ENCODE measurements around the gene MLC1. TPM values are rescaled to one million over a fixed set of nuclear protein-coding genes. Genes with fewer than 3 reads are reported as not detected.
A peak's percentile ranks its signal among the peaks of the same experiment; 100 is the strongest.

Gene MLC1
- total RNA-seq: 0.46 TPM
- long read RNA-seq: 0 reads

DNA sequence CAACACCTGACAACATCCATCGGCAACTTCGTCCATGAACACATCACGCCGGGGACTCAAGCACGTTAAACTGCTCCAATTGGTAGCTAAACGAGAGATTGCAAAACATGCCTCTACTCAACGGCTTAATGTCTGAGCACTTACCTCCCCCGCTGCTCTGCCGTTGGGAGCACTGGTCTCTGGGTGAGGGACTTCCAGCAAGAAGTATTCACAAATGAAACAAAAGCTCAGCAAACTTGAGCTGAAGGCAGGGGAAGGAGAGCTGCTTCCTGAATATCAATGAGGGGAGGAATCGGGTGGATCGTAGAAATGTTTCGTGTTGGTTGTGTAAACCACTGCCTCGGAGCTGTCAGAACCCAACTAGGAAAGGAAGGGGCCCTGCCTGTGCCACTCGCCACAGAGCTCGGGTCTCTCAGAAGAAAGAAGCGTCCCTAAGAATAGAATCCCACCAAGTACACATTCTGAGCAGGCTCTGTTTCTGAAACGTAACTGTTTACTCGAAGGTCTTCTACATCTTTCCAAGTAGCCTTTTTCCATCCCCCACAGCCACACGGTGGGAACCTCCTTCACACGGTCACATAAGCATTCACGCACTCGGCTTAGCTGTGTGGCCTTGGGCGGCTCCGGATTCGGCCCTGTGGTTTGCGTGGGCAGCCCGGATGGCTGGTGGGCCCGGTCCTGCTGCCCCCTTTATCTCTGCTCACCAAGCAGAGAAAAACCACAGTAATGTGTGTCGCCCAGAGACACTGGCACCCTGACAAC lies at the start of gene MLC1:
MLC1 (minus strand) TSS at position 216 of the 762 bp plus-strand sequence. CDS start 524 bp downstream, outside the sequence.
- DNase-seq (peak; percentile 31), ATAC-seq (ENCODE audit: poor library complexity) (no peak)
- intact Hi-C loops (cut with DNase I): no loop called here

DNA sequence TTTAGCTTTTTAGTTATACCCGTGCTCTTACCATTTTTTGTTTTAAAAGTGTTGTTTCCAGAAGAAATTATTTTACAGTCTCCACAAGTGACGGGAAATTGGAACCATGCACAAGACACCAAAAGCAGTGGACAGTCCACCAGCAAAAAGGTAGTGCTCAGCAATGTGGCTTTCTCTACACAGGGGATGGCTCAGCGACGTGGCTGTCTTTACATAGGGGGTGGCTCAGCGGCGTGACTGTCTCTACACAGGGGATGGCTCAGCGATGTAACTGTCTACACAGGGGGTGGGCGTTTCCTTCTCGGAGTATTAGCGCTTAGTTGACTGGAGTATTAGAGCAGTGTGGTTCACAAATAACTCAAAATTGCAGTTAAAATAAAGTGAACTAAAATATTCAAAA lies 49.3 kb upstream of the MLC1 start:
- ATAC-seq (ENCODE audit: poor library complexity) (no peak), DNase-seq (no peak)
- intact Hi-C loops (cut with DNase I): no loop called here

DNA sequence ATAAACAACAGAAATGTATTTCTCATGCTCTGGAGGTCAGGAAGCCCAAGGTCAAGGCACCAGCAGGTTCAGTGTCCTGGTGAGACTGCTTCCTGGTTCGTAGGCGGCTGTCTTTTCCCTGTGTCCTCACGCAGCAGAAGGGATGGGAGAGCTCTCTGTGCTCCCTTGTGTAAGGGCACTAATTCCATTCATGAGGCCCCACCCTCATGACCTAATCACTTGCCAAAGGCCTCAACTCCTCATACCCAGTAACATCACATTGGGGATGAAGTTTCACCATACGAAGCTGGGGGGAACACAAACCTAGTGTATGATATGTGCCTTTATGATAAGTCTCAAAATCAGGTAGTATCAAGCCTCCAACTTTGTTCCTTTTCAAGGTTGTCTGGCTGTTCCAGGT lies 46.7 kb upstream of the MLC1 start:
- DNase-seq: no peak
- ATAC-seq (ENCODE audit: poor library complexity): no peak
- intact Hi-C loops (cut with DNase I): no loop called here

DNA sequence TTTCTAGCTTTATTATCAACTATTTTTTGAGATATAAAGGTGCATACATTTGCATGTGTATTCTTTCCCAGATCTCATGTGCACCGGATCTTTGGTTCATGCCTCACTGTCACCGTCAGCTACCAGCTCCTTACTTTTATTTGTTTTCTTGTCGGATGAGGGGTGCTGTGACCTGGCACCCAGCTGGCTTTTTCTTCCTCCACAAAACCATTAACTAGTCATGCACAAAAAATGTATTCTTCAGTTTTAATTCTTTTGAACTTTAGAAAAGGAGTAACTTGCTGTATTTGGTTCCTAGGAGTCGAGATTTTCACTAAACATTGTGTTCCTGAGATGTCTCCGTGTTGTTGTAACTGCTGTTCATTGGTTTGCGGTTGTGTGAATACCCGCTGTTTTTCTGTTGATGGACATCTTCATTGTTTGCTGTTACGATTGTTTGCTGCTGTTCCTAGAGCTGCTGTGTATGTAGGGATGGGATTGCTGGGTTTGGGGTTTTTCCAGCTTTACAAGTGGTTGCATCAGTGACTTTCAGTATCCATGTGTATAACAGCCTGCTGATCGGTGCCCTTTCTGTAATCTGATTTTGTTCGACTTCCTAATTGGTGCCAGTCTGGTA lies 44.0 kb upstream of the MLC1 start:
- DNase-seq: no peak
- intact Hi-C loops (cut with DNase I): no loop called here
- no peak for ATAC-seq (ENCODE audit: poor library complexity)

DNA sequence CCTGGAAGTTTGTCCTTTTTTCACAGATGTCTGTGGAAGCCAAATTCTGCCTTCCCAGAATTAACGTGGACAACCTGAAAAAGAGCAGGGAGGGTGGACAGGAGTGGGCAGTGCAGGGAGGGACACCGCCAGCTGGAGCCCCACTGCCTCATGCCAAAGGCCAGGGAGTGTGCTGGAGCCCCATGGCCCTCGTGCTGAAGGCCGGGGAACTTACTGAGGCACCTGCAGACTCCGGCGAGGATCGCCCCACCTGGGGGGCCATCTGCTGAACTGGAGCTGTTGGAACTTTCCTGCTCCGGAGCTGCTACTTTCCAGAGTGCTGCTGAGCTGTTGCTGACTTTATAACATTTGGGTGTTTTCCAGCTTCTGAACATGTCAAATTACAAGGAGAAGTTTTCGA lies 39.8 kb upstream of the MLC1 start:
- ATAC-seq (ENCODE audit: poor library complexity) (no peak), DNase-seq (no peak)
- intact Hi-C loops (cut with DNase I): no loop called here

DNA sequence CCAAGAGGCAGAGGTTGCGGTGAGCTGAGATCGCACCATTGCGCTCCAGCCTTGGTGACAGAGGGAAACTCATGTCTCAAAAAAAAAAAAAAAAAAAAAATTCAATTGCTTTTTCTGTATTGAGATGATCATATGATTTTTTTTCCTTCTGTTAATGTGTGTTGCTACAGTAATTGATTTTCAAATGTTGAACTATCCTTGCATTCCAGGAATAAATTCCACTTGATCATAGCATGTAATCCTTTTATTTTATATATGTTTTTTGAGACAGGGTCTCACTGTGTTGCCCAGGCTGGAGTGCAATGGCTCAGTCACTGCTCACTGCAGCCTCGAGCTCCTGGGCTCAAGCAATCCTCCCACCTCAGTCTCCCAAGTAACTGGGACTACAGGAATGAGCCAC lies 37.9 kb upstream of the MLC1 start:
- DNase-seq (no peak), ATAC-seq (ENCODE audit: poor library complexity) (no peak)
- intact Hi-C loops (cut with DNase I): no loop called here

DNA sequence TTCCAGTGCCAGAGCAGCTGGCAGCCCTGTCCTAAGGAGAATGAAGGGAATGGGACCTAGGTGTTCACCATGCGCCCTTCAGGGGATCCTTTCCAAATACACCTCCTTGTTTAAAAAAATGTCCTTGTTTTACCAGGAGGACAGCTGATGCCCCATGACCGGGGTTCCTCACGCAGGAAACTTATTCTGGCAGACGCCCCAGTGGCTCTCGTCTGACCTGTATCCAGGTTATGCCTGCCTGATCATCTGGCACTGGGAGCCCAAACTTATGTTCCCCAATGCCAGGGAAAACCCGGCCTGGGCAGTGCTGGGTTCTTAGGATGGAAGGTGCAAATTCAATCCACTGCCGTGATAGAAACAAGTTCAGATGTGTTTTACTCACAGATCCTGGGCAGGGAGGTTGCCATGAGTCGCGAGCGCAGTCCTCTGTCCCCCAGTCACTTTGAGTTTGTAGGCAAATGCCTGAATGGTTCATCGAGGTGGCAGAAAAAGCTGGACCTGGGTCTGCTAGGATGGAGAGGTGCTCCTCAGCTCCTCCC lies 36.0 kb upstream of the MLC1 start:
- no peak for ATAC-seq (ENCODE audit: poor library complexity)
- intact Hi-C loops (cut with DNase I): no loop called here

DNA sequence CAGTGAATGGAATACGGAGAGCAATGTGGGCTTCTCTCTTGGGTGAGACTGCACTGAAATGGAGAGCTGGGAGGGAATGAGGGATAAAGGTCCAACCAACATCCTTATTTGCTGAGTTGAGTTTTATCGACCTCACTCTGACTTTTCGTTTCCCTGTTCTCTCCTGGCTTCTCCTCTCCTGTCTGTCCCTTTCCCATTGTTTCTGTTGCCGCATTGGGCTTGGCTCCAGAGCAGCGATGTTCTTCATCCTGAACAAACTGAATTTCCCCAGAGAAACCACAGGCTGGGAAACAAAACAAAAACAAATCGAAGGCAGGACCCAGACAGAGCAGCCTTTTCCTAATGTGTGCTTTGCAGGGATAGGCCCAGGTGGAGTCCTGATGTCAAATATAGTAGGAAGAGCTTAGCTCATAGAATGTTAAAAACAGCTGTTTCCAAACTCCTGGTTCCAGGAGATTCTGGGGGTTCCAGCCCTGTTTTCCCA lies 34.6 kb upstream of the MLC1 start:
- ATAC-seq (ENCODE audit: poor library complexity) (no peak), DNase-seq (no peak)
- intact Hi-C loops (cut with DNase I): no loop called here

More for the DNA sequence above, 36.0 kb upstream of the MLC1 start:
- no peak for DNase-seq

DNA sequence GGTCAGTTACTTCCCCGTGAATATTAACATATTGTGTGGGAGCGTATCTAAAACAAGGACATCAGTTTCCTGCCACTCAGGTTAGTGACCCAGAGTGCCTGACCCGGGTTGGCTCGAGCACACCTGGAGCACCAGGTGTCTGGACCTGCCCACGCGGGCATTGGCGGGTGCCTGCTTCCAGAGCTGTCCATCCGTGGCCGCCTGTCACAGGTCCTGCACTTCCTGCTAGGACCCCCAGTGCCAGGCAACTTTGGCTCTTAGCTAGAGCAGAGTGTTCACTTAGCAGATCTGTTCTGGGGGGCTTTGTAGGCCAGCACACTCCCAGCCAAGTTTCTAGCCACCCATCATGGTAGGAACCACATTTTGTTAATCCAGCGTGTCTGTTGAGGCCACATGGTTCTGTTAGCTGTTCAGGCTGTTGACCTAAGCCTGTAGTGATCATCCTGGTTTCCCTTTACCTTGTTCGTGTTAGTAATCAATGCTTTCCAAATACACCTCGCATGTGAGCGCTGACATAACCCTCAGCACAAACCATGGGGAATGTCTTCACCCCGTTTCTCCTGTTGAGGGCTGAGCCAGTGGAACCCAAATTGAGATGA lies 34.0 kb upstream of the MLC1 start:
- intact Hi-C loops (cut with DNase I): no loop called here
- ATAC-seq (ENCODE audit: poor library complexity) (no peak), DNase-seq (no peak)

DNA sequence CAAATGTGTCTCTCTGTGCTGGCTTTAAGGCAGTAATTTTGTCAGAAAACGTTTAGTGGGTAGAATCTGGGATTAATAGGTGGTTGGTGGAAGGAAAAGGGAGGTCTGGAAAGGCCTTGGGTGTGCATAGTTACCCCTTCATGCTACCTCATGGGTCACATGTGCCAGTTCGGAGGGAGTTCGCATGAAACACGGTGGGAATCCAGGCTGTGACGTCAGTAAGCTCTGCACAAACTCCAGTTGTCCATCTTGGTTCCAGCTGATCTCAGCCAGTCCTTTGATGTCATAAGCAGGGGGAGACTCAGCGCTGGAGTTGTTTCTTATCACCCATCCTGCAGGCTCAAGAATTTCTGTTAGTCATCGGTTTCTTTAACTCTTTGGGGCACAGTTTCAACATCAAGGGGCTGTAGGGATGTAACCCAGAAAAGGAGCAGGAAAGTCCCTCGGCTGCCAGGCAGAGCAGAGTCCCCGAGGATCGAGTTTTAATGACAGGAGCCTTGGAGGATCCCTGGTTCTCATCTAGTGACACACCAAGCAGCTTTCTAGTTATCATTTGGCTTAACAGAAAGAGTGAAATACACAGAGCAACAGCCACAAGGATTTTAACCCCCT lies 33.4 kb upstream of the MLC1 start:
- intact Hi-C loops (cut with DNase I): no loop called here
- ATAC-seq (ENCODE audit: poor library complexity): no peak
- no peak for DNase-seq

DNA sequence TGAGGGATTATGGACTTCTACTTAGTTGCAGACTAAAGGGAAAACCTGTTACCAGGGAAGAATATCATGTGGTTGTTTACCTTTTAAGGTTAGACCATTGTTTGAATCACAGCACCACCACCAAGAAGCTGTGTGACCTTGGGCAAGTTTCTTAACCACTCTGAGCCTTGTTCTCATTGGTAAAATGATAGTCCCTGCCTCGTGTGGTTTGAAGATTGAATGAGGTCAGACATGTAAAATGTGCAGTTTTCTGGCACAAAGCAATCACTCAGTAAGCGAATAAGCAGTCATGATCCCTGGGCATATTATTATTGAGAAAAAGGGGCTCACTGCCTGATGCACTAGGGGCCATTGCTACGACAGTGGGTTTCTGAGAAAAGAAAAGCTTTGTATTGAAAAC lies 32.9 kb upstream of the MLC1 start:
- intact Hi-C loops (cut with DNase I): no loop called here
- ATAC-seq (ENCODE audit: poor library complexity) (no peak), DNase-seq (no peak)

DNA sequence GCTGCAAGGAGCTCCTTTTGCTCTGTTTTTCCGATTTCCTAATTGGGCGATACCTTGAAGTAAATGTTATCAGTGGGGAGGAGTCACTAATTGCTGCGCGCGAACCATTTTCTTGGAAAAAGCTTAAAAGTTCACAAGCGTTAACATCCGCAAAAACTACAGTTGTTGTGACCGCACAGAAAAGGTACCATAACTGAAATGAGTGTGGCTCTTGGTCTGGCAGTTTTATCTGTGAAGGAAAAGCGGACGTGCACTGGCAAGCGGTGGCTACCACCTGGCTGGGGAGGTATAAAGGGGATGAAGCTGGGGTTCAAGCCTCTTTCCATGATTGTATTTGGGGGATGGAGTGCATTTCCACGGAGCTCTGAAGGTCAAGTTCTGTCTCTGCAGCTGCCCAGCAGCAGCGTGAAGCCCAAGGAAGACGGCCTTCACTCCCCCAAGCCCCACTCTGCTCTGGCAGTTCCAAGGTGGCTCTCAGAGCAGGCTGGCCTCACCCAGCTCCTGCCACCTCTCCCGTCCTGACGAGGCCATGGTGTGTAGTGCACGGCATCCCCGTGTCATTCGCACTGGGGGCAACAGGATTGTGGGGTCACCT lies 32.0 kb upstream of the MLC1 start:
- ATAC-seq (ENCODE audit: poor library complexity) (no peak), DNase-seq (no peak)
- intact Hi-C loops (cut with DNase I): no loop called here

DNA sequence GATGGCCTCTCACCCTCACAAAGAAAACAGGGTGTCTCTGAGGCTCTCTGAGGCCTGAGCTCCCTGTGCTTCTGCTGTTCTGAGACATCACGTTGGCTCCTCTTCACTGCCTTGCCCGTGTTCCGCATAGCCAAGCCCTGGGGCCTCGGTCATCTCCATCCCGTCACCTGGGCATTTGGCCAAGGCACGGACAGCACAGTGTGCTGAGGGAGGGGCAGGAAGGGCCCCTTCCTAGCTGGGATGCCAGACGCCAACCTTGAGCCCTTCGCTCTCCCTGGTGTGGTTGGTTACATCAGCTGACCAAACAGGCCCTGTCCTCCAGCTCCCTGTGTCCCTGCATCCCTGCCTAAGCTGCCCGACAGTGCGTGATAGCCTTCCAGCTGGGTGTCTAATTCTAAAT lies 30.5 kb upstream of the MLC1 start:
- intact Hi-C loops (cut with DNase I): no loop called here
- DNase-seq (no peak), ATAC-seq (ENCODE audit: poor library complexity) (no peak)

DNA sequence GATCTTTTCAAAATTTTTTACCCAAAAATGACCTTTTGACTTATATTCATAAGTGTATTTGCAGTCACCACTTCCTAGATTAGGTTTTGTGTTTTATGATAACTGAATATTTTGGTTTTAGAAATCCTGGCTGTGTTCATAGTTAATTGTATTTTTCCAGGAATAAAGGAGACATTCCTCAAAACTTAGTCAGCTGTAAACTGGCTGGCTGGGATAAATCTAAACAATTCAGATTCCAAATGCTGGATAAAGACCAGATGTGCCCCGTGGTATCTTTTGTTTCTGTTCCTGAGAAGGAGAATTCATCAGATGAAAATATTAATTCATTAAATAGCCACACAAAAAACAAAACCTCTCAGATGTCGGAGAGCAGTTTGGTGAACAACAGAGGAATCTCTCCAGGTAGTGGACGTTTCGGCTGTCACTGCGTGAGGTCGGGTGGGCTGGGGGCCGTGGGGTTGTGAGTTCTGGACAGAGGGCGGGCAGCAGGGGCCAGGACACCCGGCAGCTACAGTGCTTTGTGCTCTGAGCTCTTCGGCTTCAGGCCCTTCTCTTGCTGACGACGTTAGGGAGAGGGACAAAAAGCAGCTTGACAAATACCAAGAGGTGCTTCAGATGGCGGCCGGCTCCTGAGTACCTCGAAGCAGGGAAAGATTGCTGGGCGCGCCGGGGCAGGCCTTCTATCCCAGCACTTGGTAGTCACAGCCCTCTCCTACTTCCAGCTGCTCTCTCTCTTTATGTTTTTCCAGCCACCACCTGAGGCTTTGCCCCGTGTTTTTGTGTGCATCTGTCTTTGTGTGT lies 29.2 kb upstream of the MLC1 start:
- DNase-seq: no peak
- no peak for ATAC-seq (ENCODE audit: poor library complexity)
- intact Hi-C loops (cut with DNase I): no loop called here

DNA sequence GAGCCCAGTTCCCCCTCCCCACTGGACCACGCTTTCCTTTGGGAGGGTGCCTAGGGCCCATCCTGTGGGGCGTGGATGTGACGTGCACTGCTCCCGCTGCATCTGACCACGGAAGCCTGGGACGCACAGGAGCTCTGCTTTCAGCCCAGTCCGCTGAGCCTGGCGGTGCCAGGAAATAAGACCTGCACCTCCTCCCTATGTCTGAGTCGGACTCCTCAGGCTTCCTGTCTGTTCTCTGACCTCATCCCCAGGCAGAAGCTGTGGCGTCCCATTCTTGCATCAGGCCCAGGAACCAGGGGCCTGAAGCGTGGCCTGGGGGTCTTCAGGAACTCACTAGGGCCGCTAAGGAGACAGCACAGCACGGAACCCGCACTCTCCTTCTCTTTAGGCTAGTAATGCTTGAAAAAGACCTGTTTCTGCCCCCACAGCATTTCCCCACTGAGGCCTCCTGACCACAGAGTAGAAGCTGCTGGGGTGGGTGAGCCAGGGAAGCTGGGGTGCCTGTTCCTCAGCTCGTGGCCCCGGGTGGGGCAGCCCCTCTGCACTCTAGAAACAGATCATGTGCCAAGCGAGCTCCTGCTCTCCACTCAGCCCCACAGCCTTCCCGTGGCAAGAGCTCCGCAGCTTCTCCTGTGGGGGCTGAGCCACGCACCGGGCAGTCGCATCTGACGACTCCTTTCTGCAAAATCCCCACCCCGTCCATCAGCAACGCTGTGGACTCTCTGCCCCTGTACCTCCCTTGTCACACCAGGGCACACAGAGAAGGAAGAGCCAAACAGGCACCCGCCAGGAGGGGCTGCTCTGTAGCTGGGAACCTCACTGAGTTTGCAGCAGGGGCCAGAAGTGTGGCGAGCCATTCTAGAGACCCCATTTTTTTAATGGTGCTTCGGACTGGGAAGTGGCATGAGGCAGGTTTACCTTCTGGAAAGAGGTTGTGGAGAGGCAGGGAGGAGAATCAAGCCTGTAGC lies 27.2 kb upstream of the MLC1 start:
- DNase-seq: no peak
- intact Hi-C loops (cut with DNase I): no loop called here
- ATAC-seq (ENCODE audit: poor library complexity): no peak

DNA sequence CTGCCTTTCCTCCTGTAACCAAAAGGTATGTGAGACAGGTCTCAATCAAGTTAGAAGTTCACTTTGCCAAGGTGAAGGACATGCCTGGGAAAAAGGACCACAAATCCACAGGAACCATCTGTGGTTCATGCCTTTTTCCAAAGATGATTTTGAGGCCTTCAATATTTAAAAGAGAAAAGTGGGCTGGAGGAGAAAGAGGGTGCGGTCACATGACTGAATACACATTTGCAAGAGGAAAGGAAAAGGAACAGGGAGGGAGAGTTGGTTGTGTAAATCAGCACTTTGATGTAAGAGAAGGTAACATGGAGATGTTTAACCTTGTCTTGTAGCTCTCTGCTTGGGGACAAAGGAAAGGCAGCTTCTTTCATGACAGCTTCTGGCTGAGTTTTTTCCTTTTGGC lies 25.8 kb upstream of the MLC1 start:
- intact Hi-C loops (cut with DNase I): no loop called here
- ATAC-seq (ENCODE audit: poor library complexity): no peak

DNA sequence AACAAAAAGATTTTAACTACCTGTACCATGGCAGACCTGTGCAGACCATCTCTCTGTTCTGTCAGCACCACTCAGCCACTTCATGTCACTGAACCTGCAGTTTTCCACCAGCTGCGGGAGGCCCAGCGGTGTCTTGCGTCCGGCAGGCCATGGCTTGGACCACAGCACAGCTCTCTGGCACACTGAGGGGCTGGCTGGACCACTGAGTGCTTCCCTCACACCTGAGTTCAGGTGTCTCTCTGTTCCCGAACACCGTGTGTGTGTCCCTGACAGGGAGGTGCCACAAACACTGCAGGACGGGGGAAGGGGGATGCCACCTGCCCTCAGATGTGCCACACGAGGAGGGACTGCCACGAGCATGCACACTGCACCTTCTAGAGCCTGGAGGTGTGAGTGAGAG lies 22.3 kb upstream of the MLC1 start:
- DNase-seq (no peak), ATAC-seq (ENCODE audit: poor library complexity) (no peak)
- intact Hi-C loops (cut with DNase I): no loop called here

More for the DNA sequence above, 25.8 kb upstream of the MLC1 start:
- no peak for DNase-seq
